D721Med (cell line): ENCODE results near the gene APC2.
A peak's percentile ranks its signal among the peaks of the same experiment; 100 is the strongest.

ENCODE experiments used
- DNase-seq: peaks from one replicate; pipeline ENCODE4 v3.0.0; 2011; ENCODE audit warnings: low spot score; ENCODE audit not compliant: insufficient read length
- FAIRE-seq: peaks from 2 replicates; lab custom pipeline; 2011; peaks lifted over from hg19 to GRCh38; lab: Jason Lieb, UNC
- CTCF ChIP-seq: IDR thresholded peaks from 2 replicates; pipeline ENCODE4 v1.5.1; 2012; ENCODE audit warnings: mild to moderate bottlenecking, control low read depth; ENCODE audit not compliant: insufficient read depth; ENCODE audit errors: missing control alignments

Gene APC2

DNA sequence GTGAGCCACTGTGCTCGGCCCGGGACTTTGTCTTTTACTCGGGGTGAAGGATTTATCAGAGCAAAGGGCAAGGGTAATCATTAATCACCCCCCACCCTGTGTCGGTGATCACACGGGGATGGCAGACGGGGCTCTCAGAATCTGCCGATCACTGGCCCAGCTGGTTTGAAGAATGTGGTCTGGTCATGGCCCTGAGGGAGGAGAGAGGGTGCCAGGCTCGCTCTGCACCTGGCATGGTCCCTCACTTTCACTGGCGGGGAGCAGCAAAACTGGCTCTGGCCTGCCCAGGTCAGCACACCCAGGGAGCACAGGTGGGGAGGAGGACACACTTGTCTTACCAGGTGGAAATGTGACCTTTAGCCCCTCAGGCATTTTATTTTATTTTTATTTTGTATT lies 51.3 kb downstream of the APC2 start:
- DNase-seq = no peak
- no peak for FAIRE-seq
- no peak for TF ChIP-seq CTCF

DNA sequence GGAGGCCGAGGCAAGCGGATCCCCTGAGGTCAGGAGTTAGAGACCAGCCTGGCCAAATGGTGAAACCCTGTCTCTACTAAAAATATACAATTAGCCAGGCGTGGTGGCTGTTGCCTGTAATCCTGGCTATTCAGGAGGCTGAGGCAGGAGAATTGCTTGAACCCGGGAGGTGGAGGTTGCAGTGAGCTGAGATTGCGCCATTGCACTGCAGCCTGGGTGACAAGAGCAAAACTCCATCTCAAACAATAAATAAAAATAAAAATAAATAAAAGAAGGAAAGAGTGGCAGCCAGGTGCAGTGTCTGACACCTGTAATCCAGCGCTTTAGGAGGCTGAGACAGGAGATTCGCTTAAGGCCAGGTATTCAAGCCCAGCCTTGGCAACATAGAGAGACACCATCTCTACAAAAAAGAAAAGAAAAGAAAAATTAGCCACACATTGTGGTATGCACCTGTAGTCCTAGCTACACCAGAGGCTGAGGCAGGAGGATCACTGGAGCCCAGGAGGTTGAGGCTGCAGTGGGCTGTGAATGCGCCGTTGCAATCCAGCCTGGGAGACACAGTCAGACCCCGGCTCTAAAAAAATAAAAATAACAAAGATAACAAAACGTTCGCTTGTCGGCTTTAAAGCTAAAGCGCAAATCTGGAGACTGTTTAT lies 52.6 kb downstream of the APC2 start:
- no peak for TF ChIP-seq CTCF
- FAIRE-seq (no peak), DNase-seq (no peak)

GRCh38 chr19:1503089-1503924 lies 53.4 kb downstream of the APC2 start:
- peak; percentile 53 for TF ChIP-seq CTCF
- DNase-seq = no peak
- FAIRE-seq = no peak

- FAIRE-seq (no peak), DNase-seq (no peak)
- no peak for TF ChIP-seq CTCF
These were observed 54.2 kb downstream of the APC2 start for GRCh38 chr19:1503925-1504773.

- FAIRE-seq (no peak), DNase-seq (no peak)
- no peak for TF ChIP-seq CTCF
These were observed 55.1 kb downstream of the APC2 start for GRCh38 chr19:1505012-1505411.

- no peak for FAIRE-seq
- no peak for DNase-seq
- TF ChIP-seq CTCF = no peak
These were observed 56.3 kb downstream of the APC2 start for GRCh38 chr19:1505991-1506881.
